Fibroblast of the aortic adventitia (primary cell): ENCODE results near the gene SHMT1. TPM values are rescaled to one million over a fixed set of nuclear protein-coding genes. Genes with fewer than 3 reads are reported as not detected.
"Not testable (repeated sequence)": the region's sequence is repeated elsewhere in the genome, so short reads cannot be mapped to it uniquely, and the experiment has no call there.

Experiments used
- DNase-seq: peaks from one replicate; pipeline ENCODE4 v3.0.0-alpha.2; 2010; ENCODE audit warnings: low read depth
- H3K4me3 ChIP-seq: 2 replicates; pipeline ENCODE4 v1.5.1; 2011; ENCODE audit warnings: low read depth, mild to moderate bottlenecking, control low read depth, low read length, moderate library complexity
- CTCF ChIP-seq: IDR thresholded peaks from 2 replicates; pipeline ENCODE4 v1.5.1; 2011; ENCODE audit warnings: mild to moderate bottlenecking, low read length, control low read depth, inconsistent platforms; ENCODE audit not compliant: insufficient read depth
- total RNA-seq: library from RNA; depleted of rRNA; stranded (reverse); fragments of >200 nt; gene quantifications from 2 replicates; pipeline ENCODE4 v1.2.3, GENCODE V29; 2012; ENCODE audit warnings: low replicate concordance

Gene SHMT1
- total RNA-seq, 1 donor, result 20.3 TPM

GRCh38 chr17:18314059-18314730 is 49.2 kb downstream of the SHMT1 start:
- DNase-seq, result peak; percentile 27
- H3K4me3 ChIP-seq, result peak overlapping the region; percentile 71
- no peak for TF ChIP-seq CTCF

GRCh38 chr17:18309202-18309601 is 54.1 kb downstream of the SHMT1 start:
- no peak overlapping the region for H3K4me3 ChIP-seq
- no peak for TF ChIP-seq CTCF
- DNase-seq, result no peak

- not testable (repeated sequence) for DNase-seq, H3K4me3 ChIP-seq
Observed at GRCh38 chr17:18303206-18303605, 60.1 kb downstream of the SHMT1 start.

GRCh38 chr17:18300725-18301480 is 62.4 kb downstream of the SHMT1 start:
- no peak for TF ChIP-seq CTCF
- H3K4me3 ChIP-seq, result no peak overlapping the region
- no peak for DNase-seq

- H3K4me3 ChIP-seq, DNase-seq: not testable (repeated sequence)
Observed at GRCh38 chr17:18298061-18298460, 65.3 kb downstream of the SHMT1 start.

GRCh38 chr17:18291718-18292540 is 71.4 kb downstream of the SHMT1 start:
- H3K4me3 ChIP-seq, result no peak overlapping the region
- DNase-seq, result no peak
- no peak for TF ChIP-seq CTCF

- DNase-seq, result no peak
- no peak for TF ChIP-seq CTCF
Observed at GRCh38 chr17:18285296-18285695, 78.1 kb downstream of the SHMT1 start.

More at GRCh38 chr17:18285296-18285695, 78.1 kb downstream of the SHMT1 start:
- no peak overlapping the region for H3K4me3 ChIP-seq
